Ishikawa (cell line): ENCODE data around the gene MYLK4.

Experiments
- CEBPB ChIP-seq: IDR thresholded peaks from 2 replicates; pipeline ENCODE4 v1.6.1; 2012
- CREB1 ChIP-seq: IDR thresholded peaks from 2 replicates; pipeline ENCODE4 v1.6.1; 2012; ENCODE audit warnings: low read depth
- EGR1 ChIP-seq: IDR thresholded peaks from 2 replicates; pipeline ENCODE4 v1.6.1; 2012
- EP300 ChIP-seq: IDR thresholded peaks from 2 replicates; pipeline ENCODE4 v1.6.1; 2012; ENCODE audit warnings: borderline replicate concordance
- FOXM1 ChIP-seq: IDR thresholded peaks from 2 replicates; pipeline ENCODE4 v1.6.1; 2012; ENCODE audit warnings: low read depth, borderline replicate concordance
- MAX ChIP-seq: IDR thresholded peaks from 2 replicates; pipeline ENCODE4 v1.6.1; 2012
- NFIC ChIP-seq: IDR thresholded peaks from 2 replicates; pipeline ENCODE4 v1.6.1; 2012
- RAD21 ChIP-seq: IDR thresholded peaks from 2 replicates; pipeline ENCODE4 v1.6.1; 2012; ENCODE audit warnings: low read depth
- TAF1 ChIP-seq: IDR thresholded peaks from 2 replicates; pipeline ENCODE4 v1.6.1; 2012; ENCODE audit warnings: low read depth, mild to moderate bottlenecking
- TCF12 ChIP-seq: IDR thresholded peaks from 2 replicates; pipeline ENCODE4 v1.6.1; 2012; ENCODE audit warnings: low read depth
- TEAD4 ChIP-seq: IDR thresholded peaks from 2 replicates; pipeline ENCODE4 v1.6.1; 2012
- USF1 ChIP-seq: IDR thresholded peaks from 2 replicates; pipeline ENCODE4 v1.6.1; 2012
- YY1 ChIP-seq: IDR thresholded peaks from 2 replicates; pipeline ENCODE4 v1.6.1; 2012; ENCODE audit warnings: low read depth
- ZBTB7A ChIP-seq: IDR thresholded peaks from 2 replicates; pipeline ENCODE4 v1.6.1; 2012; ENCODE audit warnings: low read depth
- TF ChIP-seq, protein P1 (sequence below): IDR thresholded peaks from 2 replicates; pipeline ENCODE4 v1.6.1; 2012; ENCODE audit warnings: low read depth, mild to moderate bottlenecking

Gene MYLK4

DNA sequence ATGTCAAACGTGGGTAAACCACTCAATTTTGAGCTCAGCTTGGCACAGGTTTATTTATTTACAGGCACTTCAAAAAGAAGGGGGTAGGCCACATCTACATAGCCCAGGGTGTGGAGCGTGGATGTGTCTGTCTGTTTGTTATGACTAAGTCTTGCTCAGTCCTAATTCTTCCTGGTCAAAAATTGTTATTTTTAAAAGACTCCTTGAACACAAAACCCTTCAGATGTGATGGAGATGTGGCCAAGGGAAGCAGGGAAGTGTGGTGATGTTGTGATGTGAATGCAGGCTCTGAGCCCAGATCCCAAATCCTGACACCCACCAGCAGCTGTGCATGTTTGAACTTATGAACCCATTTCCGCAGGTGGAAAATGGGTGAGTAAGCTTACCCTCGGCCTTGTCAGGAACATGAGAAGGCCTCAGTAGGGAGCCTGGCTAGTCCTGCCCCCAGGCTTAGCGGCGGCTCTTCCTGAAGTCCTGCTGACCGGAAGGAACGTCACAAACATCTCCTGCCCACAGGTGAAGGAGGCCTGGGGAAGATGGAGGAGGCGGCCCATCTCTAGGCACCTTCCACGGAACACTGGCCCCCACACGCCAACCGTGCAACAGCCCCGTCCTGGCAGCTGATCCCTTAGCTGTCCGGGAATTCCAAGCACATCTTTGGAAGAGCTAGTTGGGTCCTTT, 119.7 kb downstream of the MYLK4 start:
- no peak for TF ChIP-seq MAX
- TF ChIP-seq FOXM1 = no peak
- TF ChIP-seq NFIC = no peak
- no peak for TF ChIP-seq CREB1
- no peak for TF ChIP-seq USF1
- no peak for TF ChIP-seq YY1
- no peak for TF ChIP-seq CEBPB
- no peak for TF ChIP-seq EGR1
- TF ChIP-seq RAD21 = no peak
- TF ChIP-seq TAF1 = no peak
- TF ChIP-seq TCF12 = no peak
- TF ChIP-seq EP300 = no peak
- no peak for TF ChIP-seq TEAD4
- TF ChIP-seq, protein P1, sequence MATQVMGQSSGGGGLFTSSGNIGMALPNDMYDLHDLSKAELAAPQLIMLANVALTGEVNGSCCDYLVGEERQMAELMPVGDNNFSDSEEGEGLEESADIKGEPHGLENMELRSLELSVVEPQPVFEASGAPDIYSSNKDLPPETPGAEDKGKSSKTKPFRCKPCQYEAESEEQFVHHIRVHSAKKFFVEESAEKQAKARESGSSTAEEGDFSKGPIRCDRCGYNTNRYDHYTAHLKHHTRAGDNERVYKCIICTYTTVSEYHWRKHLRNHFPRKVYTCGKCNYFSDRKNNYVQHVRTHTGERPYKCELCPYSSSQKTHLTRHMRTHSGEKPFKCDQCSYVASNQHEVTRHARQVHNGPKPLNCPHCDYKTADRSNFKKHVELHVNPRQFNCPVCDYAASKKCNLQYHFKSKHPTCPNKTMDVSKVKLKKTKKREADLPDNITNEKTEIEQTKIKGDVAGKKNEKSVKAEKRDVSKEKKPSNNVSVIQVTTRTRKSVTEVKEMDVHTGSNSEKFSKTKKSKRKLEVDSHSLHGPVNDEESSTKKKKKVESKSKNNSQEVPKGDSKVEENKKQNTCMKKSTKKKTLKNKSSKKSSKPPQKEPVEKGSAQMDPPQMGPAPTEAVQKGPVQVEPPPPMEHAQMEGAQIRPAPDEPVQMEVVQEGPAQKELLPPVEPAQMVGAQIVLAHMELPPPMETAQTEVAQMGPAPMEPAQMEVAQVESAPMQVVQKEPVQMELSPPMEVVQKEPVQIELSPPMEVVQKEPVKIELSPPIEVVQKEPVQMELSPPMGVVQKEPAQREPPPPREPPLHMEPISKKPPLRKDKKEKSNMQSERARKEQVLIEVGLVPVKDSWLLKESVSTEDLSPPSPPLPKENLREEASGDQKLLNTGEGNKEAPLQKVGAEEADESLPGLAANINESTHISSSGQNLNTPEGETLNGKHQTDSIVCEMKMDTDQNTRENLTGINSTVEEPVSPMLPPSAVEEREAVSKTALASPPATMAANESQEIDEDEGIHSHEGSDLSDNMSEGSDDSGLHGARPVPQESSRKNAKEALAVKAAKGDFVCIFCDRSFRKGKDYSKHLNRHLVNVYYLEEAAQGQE = no peak
- TF ChIP-seq ZBTB7A = no peak

DNA sequence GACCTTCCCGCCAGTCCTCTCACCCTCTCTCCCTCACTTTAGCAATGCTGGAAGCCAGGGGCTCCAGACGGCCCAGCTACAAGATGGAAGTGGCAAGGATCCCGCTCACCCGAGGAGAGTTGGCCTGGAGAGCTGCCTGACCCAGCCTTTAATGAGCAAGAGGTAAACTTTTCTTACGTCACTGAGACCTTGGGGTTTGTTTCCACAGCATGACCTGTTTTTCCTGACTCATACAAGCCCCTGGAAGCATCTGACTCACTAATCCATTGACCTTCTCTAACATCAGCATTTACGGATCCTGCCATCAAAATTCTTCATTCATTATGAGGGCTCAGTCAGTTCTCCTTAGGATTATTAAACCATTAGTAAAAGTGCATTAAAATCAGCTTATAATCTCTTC, 120.4 kb downstream of the MYLK4 start:
- TF ChIP-seq RAD21 (no peak), EP300 (no peak)

- TF ChIP-seq TEAD4 = no peak
- no peak for TF ChIP-seq NFIC
- TF ChIP-seq TCF12 = no peak
- no peak for TF ChIP-seq EGR1
- TF ChIP-seq CEBPB = no peak
- no peak for TF ChIP-seq CREB1
- no peak for TF ChIP-seq MAX
Measured at GRCh38 chr6:2626401-2626800, 124.3 kb downstream of the MYLK4 start.

DNA sequence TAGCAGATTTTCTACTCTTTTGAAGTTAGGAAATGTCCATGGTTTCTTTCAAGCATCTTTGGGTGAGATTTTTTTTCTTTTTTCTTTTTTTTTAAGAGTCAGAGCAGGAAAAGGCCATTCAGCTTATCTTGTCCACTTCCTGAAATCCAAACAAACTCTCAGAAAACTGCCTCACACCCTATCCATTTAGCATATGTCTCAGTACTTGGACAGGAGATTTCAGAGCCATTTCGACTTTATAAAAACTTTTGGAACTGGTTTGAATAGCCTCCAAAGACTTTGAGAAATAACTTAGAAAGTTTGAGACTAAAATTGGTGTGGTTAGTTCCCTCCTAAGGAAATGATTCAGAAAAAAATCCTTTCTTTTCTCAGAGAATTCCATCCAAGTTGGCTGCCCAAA, 125.1 kb downstream of the MYLK4 start:
- TF ChIP-seq EP300 (no peak), FOXM1 (no peak), TEAD4 (no peak), CREB1 (no peak), MAX (no peak), EGR1 (no peak), YY1 (no peak), TAF1 (no peak), RAD21 (no peak), TCF12 (no peak), ZBTB7A (no peak), CEBPB (no peak), NFIC (no peak)
- TF ChIP-seq, protein P1 = no peak

GRCh38 chr6:2624177-2624576, 126.5 kb downstream of the MYLK4 start:
- TF ChIP-seq EP300 = no peak
- no peak for TF ChIP-seq EGR1
- TF ChIP-seq CEBPB = no peak
- TF ChIP-seq MAX = no peak
- no peak for TF ChIP-seq ZBTB7A
- TF ChIP-seq TEAD4 = no peak
- no peak for TF ChIP-seq TAF1
- no peak for TF ChIP-seq NFIC
- no peak for TF ChIP-seq FOXM1
- TF ChIP-seq YY1 = no peak
- TF ChIP-seq TCF12 = no peak
- TF ChIP-seq, protein P1 = no peak
